ENCODE measurements around the gene RHOT1.

DNA sequence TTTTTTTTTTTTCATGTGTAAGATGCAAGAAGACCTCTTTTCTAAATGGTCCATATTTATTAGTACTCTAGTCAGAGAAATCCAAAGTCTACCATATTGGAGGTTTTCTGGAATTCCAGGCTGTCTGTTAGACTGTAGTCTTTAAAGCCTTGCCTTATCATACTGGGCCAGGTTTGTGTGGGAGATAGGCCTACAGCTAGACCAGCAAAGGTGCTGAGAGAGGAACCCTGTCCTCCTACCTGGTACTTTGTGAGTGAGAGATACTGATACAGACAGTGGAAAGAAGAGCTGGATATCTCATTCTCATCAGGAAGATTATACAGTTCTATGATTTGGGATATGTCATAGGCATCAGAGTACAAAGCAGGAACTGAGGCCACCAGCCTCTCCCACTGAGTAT, 8.1 kb downstream of the RHOT1 start:
- TF ChIP-seq GATA2 (IDR thresholded peaks at IDR 0.05; ENCODE audit: low read depth, low read length): no peak
- no peak for TF ChIP-seq GATA3 (IDR thresholded peaks at IDR 0.05; ENCODE audit: low read depth, low read length)
